Esophagus muscularis mucosa (tissue), 3 donors: ENCODE data around the gene LMF2.

ENCODE experiments used
- CTCF ChIP-seq, 3 experiments: fragments of 200-600 bp in 2 of 3; fragments of 450-650 bp in 1 of 3; sonication (generic) in 2 of 3; IDR thresholded peaks; one replicate each; pipeline ENCODE4 v1.5.1; 2017 to 2019; ENCODE audit warnings: antibody characterized with exemption in 3 of 3, mild to moderate bottlenecking in 2 of 3, moderate library complexity in 1 of 3
- POLR2AphosphoS5 ChIP-seq, 2 donors: sonication (generic); formaldehyde crosslinking; IDR thresholded peaks; one replicate each; pipeline ENCODE4 v1.6.1; 2017; ENCODE audit warnings: antibody characterized with exemption in 2 of 2

GRCh38 chr22:50473088-50473487, 34.4 kb downstream of the LMF2 start:
- TF ChIP-seq CTCF (IDR thresholded peaks at IDR 0.05) = no peak
- TF ChIP-seq POLR2AphosphoS5 (IDR thresholded peaks at IDR 0.05) = no peak
